Measurements from ENCODE around the gene CCND2. TPM values are rescaled to one million over a fixed set of nuclear protein-coding genes. Genes with fewer than 3 reads are reported as not detected.

Gene CCND2
- total RNA-seq, 2 donors from 2014 or later: 180 to 217 TPM

GRCh38 chr12:4274396-4275015 lies 944 bp downstream of the CCND2 start:
- H3K36me3 ChIP-seq: no peaks in the 10 kb centered on the region
- H3K9ac ChIP-seq (ENCODE audit: low read depth in 2 of 2, low read length in 2 of 2): peak overlapping the region; percentile 96 to 99
- no peak for TF ChIP-seq CTCF (IDR thresholded peaks at IDR 0.05)
- H3K27me3 ChIP-seq: no peaks in the 10 kb centered on the region
- peaks cover 25% of the 10 kb centered on the region for H3K4me1 ChIP-seq
- no peaks in the 10 kb centered on the region for H3K9me3 ChIP-seq
- peak; percentile 45 for DNase-seq
- H3K4me3 ChIP-seq: peak overlapping the region; percentile 57
- H3K27ac ChIP-seq: peak overlapping the region; percentile 86
- intact Hi-C loops (cut with DNase I): loop anchor here (5.0 to 10.0 kb wide), 3 partner anchors 130 to 277 kb away; no protein-coding TSS in a partner anchor

- intact Hi-C loops (cut with DNase I): loop anchor here (5.0 to 10.0 kb wide), 3 partner anchors 130 to 278 kb away; no protein-coding TSS in a partner anchor
- no peak for TF ChIP-seq CTCF (IDR thresholded peaks at IDR 0.05)
- Histone ChIP-seq H3K36me3 (no peaks in the 10 kb centered on the region), H3K4me3 (peak overlapping the region; percentile 57), H3K4me1 (peaks cover 32% of the 10 kb centered on the region), H3K27me3 (no peaks in the 10 kb centered on the region), H3K9ac (ENCODE audit: low read depth in 2 of 2, low read length in 2 of 2) (peak overlapping the region; percentile 96 to 99), H3K27ac (peak overlapping the region; percentile 86), H3K9me3 (no peaks in the 10 kb centered on the region)
- DNase-seq: peak; percentile 28
These were observed 1.7 kb downstream of the CCND2 start for GRCh38 chr12:4275016-4275869.

- intact Hi-C loops (cut with DNase I): loop anchor here (5.0 to 10.0 kb wide), 3 partner anchors 131 to 279 kb away; no protein-coding TSS in a partner anchor
- DNase-seq: peak; percentile 49
- Histone ChIP-seq H3K4me3 (peak overlapping the region; percentile 57), H3K27ac (peak overlapping the region; percentile 86), H3K9ac (ENCODE audit: low read depth in 2 of 2, low read length in 2 of 2) (peak overlapping the region; percentile 38 to 99), H3K36me3 (no peaks in the 10 kb centered on the region), H3K4me1 (peaks cover 37% of the 10 kb centered on the region), H3K27me3 (no peaks in the 10 kb centered on the region), H3K9me3 (no peaks in the 10 kb centered on the region)
- TF ChIP-seq CTCF (IDR thresholded peaks at IDR 0.05): no peak
These were observed 2.3 kb downstream of the CCND2 start for GRCh38 chr12:4275870-4276301.

- Histone ChIP-seq H3K27ac (peak overlapping the region; percentile 86), H3K9ac (ENCODE audit: low read depth in 2 of 2, low read length in 2 of 2) (peak overlapping the region in 1 of 2 donors; percentile 99), H3K27me3 (no peaks in the 10 kb centered on the region), H3K36me3 (peaks cover 6% of the 10 kb centered on the region), H3K4me3 (peak overlapping the region; percentile 57), H3K9me3 (no peaks in the 10 kb centered on the region), H3K4me1 (peaks cover 44% of the 10 kb centered on the region)
- intact Hi-C loops (cut with DNase I): loop anchor here (5.0 to 10.0 kb wide), 3 partner anchors 132 to 279 kb away; no protein-coding TSS in a partner anchor
- peak; percentile 83 for TF ChIP-seq CTCF (IDR thresholded peaks at IDR 0.05)
- peak; percentile 96 for DNase-seq
These were observed 3.1 kb downstream of the CCND2 start for GRCh38 chr12:4276524-4277204.

- DNase-seq: no peak
- H3K4me1 ChIP-seq: peaks cover 44% of the 10 kb centered on the region
- no peaks in the 10 kb centered on the region for H3K27me3 ChIP-seq
- TF ChIP-seq CTCF (IDR thresholded peaks at IDR 0.05): no peak
- H3K27ac ChIP-seq: no peak overlapping the region
- H3K36me3 ChIP-seq: peaks cover 11% of the 10 kb centered on the region
- no peaks in the 10 kb centered on the region for H3K9me3 ChIP-seq
- intact Hi-C loops (cut with DNase I): loop anchor here (5.0 to 10.0 kb wide), 3 partner anchors 132 to 280 kb away; no protein-coding TSS in a partner anchor
- H3K9ac ChIP-seq (ENCODE audit: low read depth in 2 of 2, low read length in 2 of 2): peak overlapping the region in 1 of 2 donors; percentile 99
- no peak overlapping the region for H3K4me3 ChIP-seq
These were observed 3.6 kb downstream of the CCND2 start for GRCh38 chr12:4277205-4277543.
